Activated T-helper 2 cell treated with anti-CD3 and anti-CD28 coated beads, Interferon-gamma antibody, Interleukin-2, Interleukin-4, amounts not matched to agents 10 μg/mL and 5 μg/mL and 100 μg/mL, durations not matched to agents 14 hours and 24 hours and 36 hours (primary cell): ENCODE measurements around the gene SMPDL3A. TPM values are rescaled to one million over a fixed set of nuclear protein-coding genes. Genes with fewer than 3 reads are reported as not detected.

Experiments
- DNase-seq: peaks from one replicate; pipeline ENCODE4 v3.0.0; 2021; ENCODE audit warnings: low spot score
- H3K27ac Mint-ChIP-seq: one replicate; pipeline ENCODE4 v1.8.0; 2021; ENCODE audit warnings: mixed read lengths
- H3K27me3 Mint-ChIP-seq: one replicate; pipeline ENCODE4 v1.8.0; 2021; ENCODE audit warnings: low read depth, mixed read lengths
- H3K36me3 Mint-ChIP-seq: one replicate; pipeline ENCODE4 v1.8.0; 2021; ENCODE audit warnings: low read depth, mixed read lengths
- H3K4me1 Mint-ChIP-seq: one replicate; pipeline ENCODE4 v1.8.0; 2021; ENCODE audit warnings: low read depth, mixed read lengths
- H3K4me3 Mint-ChIP-seq: one replicate; pipeline ENCODE4 v1.8.0; 2021; ENCODE audit warnings: low read depth, mild to moderate bottlenecking, moderate library complexity, mixed read lengths
- H3K9me3 Mint-ChIP-seq: one replicate; pipeline ENCODE4 v1.8.0; 2021; ENCODE audit warnings: mixed read lengths
- intact Hi-C: fragments of 100-400 bp; cut with micrococcal nuclease; formaldehyde crosslinking; loops from one replicate; pipeline ENCODE4 v1.15.1; 2023
- total RNA-seq: library from RNA; stranded (reverse); gene quantifications from 2 replicates; pipeline ENCODE4 v1.2.3, GENCODE V29; 2022

SMPDL3A gene
- total RNA-seq, 1 donor from 2014 or later = 1.3 TPM

DNA sequence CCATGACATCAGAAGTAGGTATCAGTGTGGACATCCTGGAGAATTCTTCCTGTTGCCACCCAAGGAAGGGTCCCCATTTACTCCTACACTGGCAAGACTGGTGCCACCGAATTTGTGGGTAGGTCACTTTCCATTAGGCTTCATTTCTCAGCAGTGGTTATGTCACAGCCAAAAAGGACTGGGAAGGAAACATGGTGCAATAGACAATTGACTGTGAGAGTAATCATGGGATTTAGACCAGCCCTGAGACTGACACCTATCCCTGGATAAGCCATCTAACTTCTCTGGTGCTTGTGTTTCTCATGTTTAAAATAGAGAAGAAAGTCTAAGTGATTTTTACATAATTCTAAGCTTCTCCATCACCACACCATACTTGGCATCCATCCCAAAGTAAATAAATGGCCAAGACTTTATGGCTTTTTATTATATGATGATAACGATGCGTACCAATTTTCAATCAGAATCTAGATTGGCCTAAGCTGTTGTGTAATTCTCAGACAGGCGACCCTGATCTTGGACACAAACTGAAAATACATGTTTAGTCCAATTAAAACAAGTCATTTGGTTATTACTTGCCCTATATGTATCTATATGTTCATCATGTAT, 10.2 kb downstream of the SMPDL3A start:
- H3K9me3 Mint-ChIP-seq = no peaks in the 10 kb centered on the region
- H3K36me3 Mint-ChIP-seq = no peaks in the 10 kb centered on the region
- no peak overlapping the region for H3K27ac Mint-ChIP-seq
- intact Hi-C loops = loop anchor here (2.0 to 5.0 kb wide), 2 partner anchors 47 to 400 kb away; partner anchors contain the start of gene HSF2
- H3K27me3 Mint-ChIP-seq = no peaks in the 10 kb centered on the region
- DNase-seq = no peak
- H3K4me1 Mint-ChIP-seq = peaks cover 13% of the 10 kb centered on the region
- no peak overlapping the region for H3K4me3 Mint-ChIP-seq

DNA sequence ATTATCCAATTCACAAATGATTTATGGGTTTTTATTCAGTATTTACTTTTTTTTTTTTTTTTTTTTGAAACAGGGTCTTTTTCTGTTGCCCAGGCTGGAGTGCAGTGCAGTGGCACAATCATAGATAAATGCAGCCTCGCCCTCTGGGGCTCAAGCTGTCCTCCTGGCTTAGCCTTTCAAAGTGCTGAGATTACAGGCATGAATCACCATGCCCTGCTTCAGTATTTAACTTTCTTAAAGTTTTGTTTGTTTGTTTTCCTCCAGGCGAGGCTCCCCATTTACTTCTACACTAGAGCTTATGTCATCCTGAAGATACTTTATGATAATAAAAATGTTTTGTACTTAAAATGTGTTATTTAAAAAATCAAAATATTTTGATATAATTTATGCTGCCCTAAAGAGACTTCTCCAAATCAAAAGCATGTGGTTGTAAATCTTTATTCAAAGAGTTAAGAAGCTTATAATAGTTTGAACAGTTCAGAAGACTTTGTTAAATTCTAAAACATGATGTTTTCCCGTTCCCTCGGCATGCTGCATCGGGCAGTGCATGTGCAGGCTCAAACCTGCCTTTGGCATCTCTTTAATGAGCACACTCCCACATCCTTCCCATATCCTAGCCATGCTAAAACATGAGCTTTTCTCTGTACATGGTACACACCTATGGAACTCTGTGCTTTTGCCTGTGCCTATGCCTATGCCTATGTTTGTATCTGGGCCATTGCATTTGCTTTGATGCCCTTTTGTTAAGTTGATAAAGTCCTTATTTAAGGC, 11.0 kb downstream of the SMPDL3A start:
- intact Hi-C loops = loop anchor here (2.0 to 5.0 kb wide), 2 partner anchors 48 to 401 kb away; partner anchors contain the start of gene HSF2
- no peaks in the 10 kb centered on the region for H3K9me3 Mint-ChIP-seq
- no peak overlapping the region for H3K4me3 Mint-ChIP-seq
- no peak for DNase-seq
- H3K36me3 Mint-ChIP-seq = no peaks in the 10 kb centered on the region
- no peaks in the 10 kb centered on the region for H3K27me3 Mint-ChIP-seq
- peaks cover 13% of the 10 kb centered on the region for H3K4me1 Mint-ChIP-seq
- no peak overlapping the region for H3K27ac Mint-ChIP-seq

DNA sequence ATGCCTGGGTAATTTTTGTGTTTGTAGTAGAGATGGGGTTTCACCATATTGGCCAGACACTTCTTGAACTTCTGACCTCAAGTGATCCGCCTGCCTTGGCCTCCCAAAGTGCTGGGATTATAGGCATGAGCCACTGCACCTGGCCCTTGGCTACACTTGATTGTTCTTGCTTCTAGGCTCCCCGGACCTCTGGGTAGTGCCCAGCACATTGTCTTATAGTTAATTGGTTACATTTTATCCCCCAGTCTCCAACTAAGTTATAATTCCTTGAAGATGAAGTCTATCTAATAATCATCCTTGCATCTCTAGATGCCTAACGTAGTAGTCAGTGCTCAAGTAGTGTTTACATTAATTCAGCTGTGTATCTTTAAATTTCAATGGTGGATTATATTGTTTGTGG, 11.8 kb downstream of the SMPDL3A start:
- Mint-ChIP-seq H3K36me3 (no peaks in the 10 kb centered on the region), H3K4me3 (no peak overlapping the region), H3K4me1 (peaks cover 13% of the 10 kb centered on the region), H3K9me3 (no peaks in the 10 kb centered on the region), H3K27me3 (no peaks in the 10 kb centered on the region), H3K27ac (no peak overlapping the region)
- intact Hi-C loops = no loop called here
- no peak for DNase-seq

- Mint-ChIP-seq H3K4me3 (no peak overlapping the region), H3K27ac (no peak overlapping the region)
- intact Hi-C loops = no loop called here
These were observed 12.3 kb downstream of the SMPDL3A start for GRCh38 chr6:122801397-122801796.

DNA sequence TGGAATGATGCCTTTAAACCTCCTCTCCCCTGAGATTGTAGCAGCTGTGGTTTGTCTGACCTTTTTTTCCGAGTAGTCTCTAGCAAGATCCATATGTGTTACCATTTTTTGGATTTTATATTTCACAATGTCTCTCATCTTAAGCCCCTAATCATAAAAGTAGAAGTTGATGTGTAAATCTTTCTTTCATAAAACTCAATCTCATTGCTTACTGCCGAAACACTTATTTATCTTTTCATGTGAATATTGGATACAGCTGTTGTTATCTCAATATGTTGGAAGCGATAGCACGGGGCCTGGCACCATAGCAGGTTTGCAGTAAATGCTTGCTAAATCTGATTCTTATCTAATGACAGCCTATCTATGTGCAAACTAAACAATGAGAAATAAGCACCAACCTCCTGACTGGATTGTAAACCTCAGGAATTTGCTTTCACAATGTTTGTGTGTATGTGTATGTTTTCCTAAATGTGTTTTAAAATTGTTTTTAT, 14.2 kb downstream of the SMPDL3A start:
- intact Hi-C loops = no loop called here
- no peaks in the 10 kb centered on the region for H3K36me3 Mint-ChIP-seq
- no peak overlapping the region for H3K27ac Mint-ChIP-seq
- H3K27me3 Mint-ChIP-seq = no peaks in the 10 kb centered on the region
- peaks cover 7% of the 10 kb centered on the region for H3K4me1 Mint-ChIP-seq
- no peak for DNase-seq
- no peak overlapping the region for H3K4me3 Mint-ChIP-seq
- H3K9me3 Mint-ChIP-seq = no peaks in the 10 kb centered on the region

More at GRCh38 chr6:122801397-122801796, 12.3 kb downstream of the SMPDL3A start:
- Mint-ChIP-seq H3K36me3 (no peaks in the 10 kb centered on the region), H3K4me1 (peaks cover 13% of the 10 kb centered on the region), H3K27me3 (no peaks in the 10 kb centered on the region), H3K9me3 (no peaks in the 10 kb centered on the region)
- DNase-seq = no peak

- H3K27me3 Mint-ChIP-seq = no peaks in the 10 kb centered on the region
- H3K27ac Mint-ChIP-seq = no peak overlapping the region
- intact Hi-C loops = no loop called here
- no peaks in the 10 kb centered on the region for H3K9me3 Mint-ChIP-seq
- H3K36me3 Mint-ChIP-seq = no peaks in the 10 kb centered on the region
- no peak overlapping the region for H3K4me3 Mint-ChIP-seq
- H3K4me1 Mint-ChIP-seq = no peaks in the 10 kb centered on the region
- DNase-seq = no peak
These were observed 16.0 kb downstream of the SMPDL3A start for GRCh38 chr6:122804962-122805485.

GRCh38 chr6:122806291-122806690, 17.2 kb downstream of the SMPDL3A start:
- Mint-ChIP-seq H3K27me3 (no peaks in the 10 kb centered on the region), H3K4me1 (no peaks in the 10 kb centered on the region), H3K27ac (no peak overlapping the region), H3K4me3 (no peak overlapping the region), H3K9me3 (no peaks in the 10 kb centered on the region), H3K36me3 (no peaks in the 10 kb centered on the region)
- intact Hi-C loops = no loop called here
- DNase-seq = no peak

DNA sequence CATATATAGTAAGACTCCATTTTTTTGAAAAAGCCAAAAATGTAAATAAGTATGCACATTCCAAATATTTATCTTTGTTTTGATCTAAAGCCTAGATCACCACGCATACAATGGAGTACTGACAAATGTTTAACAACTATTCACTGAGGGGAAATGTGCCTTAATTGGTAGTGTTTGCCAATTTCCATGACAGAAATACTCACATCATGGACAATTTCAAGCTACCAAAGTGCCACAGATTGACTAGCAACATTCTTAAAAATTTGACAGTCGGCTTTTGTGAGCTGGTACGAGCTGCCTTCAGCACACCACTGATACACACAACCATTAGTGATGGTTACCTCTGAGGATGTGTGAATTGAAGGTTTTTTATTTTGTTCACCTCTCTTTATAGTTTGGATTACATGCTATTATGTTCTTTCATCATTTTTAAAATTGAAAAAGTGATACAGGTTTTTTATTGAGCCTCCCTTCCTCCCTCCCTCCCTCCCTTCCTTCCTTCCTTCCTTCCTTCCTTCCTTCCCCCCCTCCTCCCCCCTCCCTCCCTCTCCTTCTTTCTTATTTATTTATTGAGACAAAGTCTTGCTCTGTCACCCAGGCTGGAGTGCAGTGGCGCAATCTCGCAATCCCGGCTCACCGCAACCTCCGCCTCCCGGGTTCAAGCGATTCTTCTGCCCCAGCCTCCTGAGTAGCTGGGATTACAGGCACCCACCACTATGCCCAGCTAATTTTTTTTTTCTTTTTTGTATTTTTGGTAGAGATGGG, 19.2 kb downstream of the SMPDL3A start:
- Mint-ChIP-seq H3K27ac (no peak overlapping the region), H3K9me3 (no peaks in the 10 kb centered on the region), H3K4me3 (no peak overlapping the region), H3K4me1 (no peaks in the 10 kb centered on the region), H3K27me3 (peaks cover under 1% of the 10 kb centered on the region), H3K36me3 (no peaks in the 10 kb centered on the region)
- no peak for DNase-seq
- intact Hi-C loops = no loop called here

GRCh38 chr6:122809001-122809400, 19.9 kb downstream of the SMPDL3A start:
- no peaks in the 10 kb centered on the region for H3K4me1 Mint-ChIP-seq
- no peaks in the 10 kb centered on the region for H3K36me3 Mint-ChIP-seq
- DNase-seq = no peak
- H3K27ac Mint-ChIP-seq = no peak overlapping the region
- H3K4me3 Mint-ChIP-seq = no peak overlapping the region
- H3K9me3 Mint-ChIP-seq = no peaks in the 10 kb centered on the region
- peaks cover 3% of the 10 kb centered on the region for H3K27me3 Mint-ChIP-seq
- intact Hi-C loops = no loop called here

GRCh38 chr6:122809691-122810090, 20.6 kb downstream of the SMPDL3A start:
- Mint-ChIP-seq H3K4me1 (no peaks in the 10 kb centered on the region), H3K27ac (no peak overlapping the region), H3K9me3 (no peaks in the 10 kb centered on the region), H3K4me3 (no peak overlapping the region), H3K27me3 (peaks cover 5% of the 10 kb centered on the region), H3K36me3 (no peaks in the 10 kb centered on the region)
- no peak for DNase-seq
- intact Hi-C loops = no loop called here

- intact Hi-C loops = no loop called here
- H3K4me3 Mint-ChIP-seq = no peak overlapping the region
- H3K27ac Mint-ChIP-seq = no peak overlapping the region
- no peaks in the 10 kb centered on the region for H3K4me1 Mint-ChIP-seq
- no peaks in the 10 kb centered on the region for H3K9me3 Mint-ChIP-seq
- H3K27me3 Mint-ChIP-seq = peaks cover 5% of the 10 kb centered on the region
- H3K36me3 Mint-ChIP-seq = no peaks in the 10 kb centered on the region
- DNase-seq = no peak
These were observed 21.1 kb downstream of the SMPDL3A start for GRCh38 chr6:122810189-122810588.

- H3K4me3 Mint-ChIP-seq = no peak overlapping the region
- H3K36me3 Mint-ChIP-seq = no peaks in the 10 kb centered on the region
- H3K27me3 Mint-ChIP-seq = peaks cover 14% of the 10 kb centered on the region
- no peak overlapping the region for H3K27ac Mint-ChIP-seq
- no peaks in the 10 kb centered on the region for H3K4me1 Mint-ChIP-seq
- intact Hi-C loops = no loop called here
- DNase-seq = no peak
- H3K9me3 Mint-ChIP-seq = no peaks in the 10 kb centered on the region
These were observed 28.3 kb downstream of the SMPDL3A start for GRCh38 chr6:122817358-122817757.
